Measurements from ENCODE around the gene PRPF6.

Gene PRPF6

DNA sequence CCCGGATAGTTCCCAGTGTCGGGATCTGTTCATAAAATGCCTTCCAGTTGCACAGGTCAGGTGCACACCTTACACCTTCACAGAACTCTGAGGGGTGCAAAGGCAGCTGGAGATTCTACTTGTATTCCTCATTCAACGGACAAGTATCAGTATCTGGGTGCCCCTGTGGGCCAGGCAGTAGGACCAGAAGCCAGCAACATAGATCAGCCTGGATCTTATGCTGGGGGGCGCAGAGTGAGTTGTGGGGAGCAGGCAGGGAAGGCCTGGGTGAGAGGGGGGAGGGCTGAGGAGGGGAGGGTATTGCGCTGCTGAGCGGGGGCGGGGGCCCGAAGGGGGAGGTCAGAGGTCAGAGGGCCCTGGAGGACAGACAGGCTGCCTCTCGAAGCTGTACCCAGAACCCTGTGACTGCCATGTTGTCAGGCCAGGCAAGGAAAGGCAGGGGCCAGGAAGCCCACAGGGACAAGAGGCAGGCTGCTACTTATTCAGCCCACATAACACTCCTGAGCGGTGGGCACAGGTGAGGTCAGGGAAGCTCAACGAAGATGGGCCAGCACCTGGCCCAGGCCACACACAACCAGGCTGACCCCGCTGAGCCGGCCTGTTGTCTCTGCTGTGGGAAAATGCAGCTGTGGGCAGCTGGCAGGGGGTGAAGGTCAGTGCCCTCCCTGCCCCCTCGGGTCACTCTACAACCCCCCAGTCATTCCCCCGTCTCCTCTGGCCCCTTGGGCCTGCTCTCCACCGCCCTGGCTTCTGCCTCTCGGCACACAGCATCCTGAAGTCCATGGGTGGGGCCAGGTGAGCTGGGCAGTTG is 100.1 kb downstream of the PRPF6 start:
- DNase-seq: no peak

DNA sequence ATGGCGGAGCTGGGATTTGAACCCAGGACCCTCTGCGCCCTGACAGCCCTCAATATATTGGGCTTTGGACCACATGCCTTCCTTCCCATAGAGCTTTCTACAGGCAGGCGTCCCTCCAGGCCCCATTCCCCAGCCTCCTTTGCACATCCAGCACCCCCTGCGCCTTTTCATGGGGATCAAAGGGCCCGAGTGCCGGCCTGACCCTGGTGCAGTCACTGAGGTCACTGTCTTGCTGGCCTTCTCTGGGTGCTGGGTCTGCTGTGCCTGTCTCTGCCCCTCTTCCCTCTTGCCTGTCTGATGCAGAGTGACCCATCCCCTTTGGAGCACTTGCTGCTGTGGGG is 100.7 kb downstream of the PRPF6 start:
- DNase-seq: no peak

DNA sequence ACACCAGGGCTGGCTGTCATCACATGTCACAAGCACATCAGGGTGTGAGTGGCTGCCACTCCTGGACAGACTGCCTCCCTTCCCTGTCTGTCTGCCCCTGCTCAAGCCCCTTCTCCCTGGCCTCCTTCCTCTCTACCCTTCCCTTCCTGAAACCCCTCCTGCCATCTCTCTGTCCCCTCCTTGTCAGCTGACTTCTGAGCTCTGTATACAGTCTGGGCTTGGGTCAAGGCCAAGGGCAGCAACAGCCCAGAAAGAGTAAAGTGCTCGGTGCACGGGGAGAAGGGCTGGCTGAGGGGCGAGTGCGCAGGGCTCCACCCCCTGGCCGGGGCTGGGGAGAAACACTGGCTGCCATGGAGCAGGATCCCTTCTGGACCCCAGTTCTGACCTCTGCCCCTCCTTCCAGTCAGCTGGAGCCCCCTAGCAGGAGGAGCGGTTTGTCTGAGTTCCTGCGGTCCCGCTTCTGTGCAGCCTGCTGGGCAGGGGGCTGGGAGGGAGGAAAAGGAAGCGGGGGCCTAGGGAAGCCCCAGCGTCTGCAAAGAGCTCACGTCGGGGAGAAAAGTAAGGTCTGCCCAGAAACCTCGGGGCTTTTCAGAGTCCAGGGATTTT is 101.3 kb downstream of the PRPF6 start:
- no peak for DNase-seq

Measured in activated T-cell treated with anti-CD3 and anti-CD28 coated beads, Interleukin-2, amount 50 U/mL, for 1 hour (primary cell).